ENCODE results near the gene ZNF575. TPM values are rescaled to one million over a fixed set of nuclear protein-coding genes. Genes with fewer than 3 reads are reported as not detected.

Gene ZNF575
- total RNA-seq, 4 donors from 2014 or later, result 0.21 to 2.8 TPM; not detected in 2

- intact Hi-C loops (cut with DNase I; ENCODE audit: low total_unique reads), result no loop called here
- Histone ChIP-seq H3K4me3 (no peak overlapping the region), H3K27me3 (no peaks in the 10 kb centered on the region), H3K9me3 (no peaks in the 10 kb centered on the region), H3K27ac (no peak overlapping the region), H3K4me1 (no peaks in the 10 kb centered on the region), H3K36me3 (no peaks in the 10 kb centered on the region)
- no peak for TF ChIP-seq POLR2A (IDR thresholded peaks at IDR 0.05)
- TF ChIP-seq CTCF (IDR thresholded peaks at IDR 0.05), result no peak
- DNase-seq, result no peak
Observed at GRCh38 chr19:43498233-43498842, 34.6 kb upstream of the ZNF575 start.

DNA sequence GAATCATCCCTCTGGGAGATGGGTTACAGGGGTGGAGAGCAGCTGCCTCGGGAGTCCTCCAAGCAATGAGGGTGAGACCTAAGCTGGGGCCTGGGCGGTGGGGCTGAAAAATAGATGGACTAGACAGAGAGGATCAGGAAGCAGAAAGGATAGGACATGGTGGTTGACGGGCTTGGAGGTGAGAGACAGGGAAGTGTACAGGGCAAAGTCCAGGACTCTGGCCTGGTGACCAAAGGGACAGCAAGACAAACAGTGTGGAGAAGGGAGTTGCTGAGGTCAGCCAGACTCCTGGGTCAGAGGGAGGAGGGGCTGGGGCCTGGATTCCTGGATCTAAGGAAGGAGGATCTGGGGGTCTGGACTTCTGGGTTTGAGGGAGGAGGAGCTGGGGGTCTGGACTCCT lies 33.9 kb upstream of the ZNF575 start:
- no peak overlapping the region for H3K27ac ChIP-seq
- H3K36me3 ChIP-seq, result no peaks in the 10 kb centered on the region
- H3K4me1 ChIP-seq, result no peaks in the 10 kb centered on the region
- H3K27me3 ChIP-seq, result no peaks in the 10 kb centered on the region
- H3K9me3 ChIP-seq, result no peaks in the 10 kb centered on the region
- intact Hi-C loops (cut with DNase I; ENCODE audit: low total_unique reads), result no loop called here
- H3K4me3 ChIP-seq, result no peak overlapping the region
- no peak for DNase-seq
- no peak for TF ChIP-seq CTCF (IDR thresholded peaks at IDR 0.05)
- no peak for TF ChIP-seq POLR2A (IDR thresholded peaks at IDR 0.05)

- Histone ChIP-seq H3K27me3 (no peaks in the 10 kb centered on the region), H3K4me3 (no peak overlapping the region), H3K9me3 (no peaks in the 10 kb centered on the region), H3K4me1 (no peaks in the 10 kb centered on the region), H3K36me3 (no peaks in the 10 kb centered on the region), H3K27ac (no peak overlapping the region)
- peak in 1 of 2 donors; percentile 21 for DNase-seq
- TF ChIP-seq POLR2A (IDR thresholded peaks at IDR 0.05) (no peak), CTCF (IDR thresholded peaks at IDR 0.05) (no peak)
- intact Hi-C loops (cut with DNase I; ENCODE audit: low total_unique reads), result no loop called here
Observed at GRCh38 chr19:43501661-43502418, 31.1 kb upstream of the ZNF575 start.

DNA sequence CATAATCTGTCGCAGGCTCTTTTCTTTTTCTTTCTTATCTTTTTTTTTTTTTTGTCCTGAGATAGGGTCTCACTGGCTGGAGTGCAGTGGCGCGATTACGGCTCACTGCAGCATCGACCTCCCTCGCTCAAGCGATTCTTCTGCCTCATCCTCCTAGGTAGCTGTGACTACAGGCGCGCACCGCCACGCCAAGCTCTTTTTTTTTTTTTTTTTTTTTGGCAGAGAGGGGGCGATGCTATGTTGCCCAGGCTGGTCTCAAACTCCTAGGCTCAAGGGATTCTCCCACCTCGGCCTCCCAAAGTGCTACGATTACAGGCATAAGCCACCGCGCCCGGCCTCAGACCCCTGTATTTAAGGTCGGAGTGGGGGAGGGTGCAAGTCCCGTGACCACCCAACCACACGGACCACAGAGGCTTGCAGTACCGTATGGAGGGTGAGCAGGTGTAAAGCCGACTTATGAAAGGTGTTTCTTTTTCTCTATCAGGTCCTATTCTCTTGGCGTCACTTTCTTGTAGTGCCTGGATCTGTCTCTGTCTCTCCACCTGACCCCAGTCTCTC lies 30.5 kb upstream of the ZNF575 start:
- TF ChIP-seq POLR2A (IDR thresholded peaks at IDR 0.05) (no peak), CTCF (IDR thresholded peaks at IDR 0.05) (no peak)
- Histone ChIP-seq H3K9me3 (no peaks in the 10 kb centered on the region), H3K36me3 (no peaks in the 10 kb centered on the region), H3K4me3 (peak overlapping the region in 1 of 2 donors; percentile 93), H3K27ac (no peak overlapping the region), H3K4me1 (no peaks in the 10 kb centered on the region), H3K27me3 (no peaks in the 10 kb centered on the region)
- intact Hi-C loops (cut with DNase I; ENCODE audit: low total_unique reads), result no loop called here
- DNase-seq, result no peak

All from uterus (tissue), 4 donors.